Peyer's patch (tissue), 4 donors: ENCODE data around the gene GPR162.
A peak's percentile ranks its signal among the peaks of the same experiment; 100 is the strongest.

ENCODE experiments used
- CTCF ChIP-seq, 6 experiments: fragments of 450-650 bp in 4 of 6; fragments of 200-600 bp in 2 of 6; sonication (generic) in 1 of 6; IDR thresholded peaks; one replicate each; pipeline ENCODE4 v1.5.1; 2017 to 2019; ENCODE audit warnings: antibody characterized with exemption in 6 of 6, mild to moderate bottlenecking in 3 of 6, moderate library complexity in 1 of 6
- POLR2A ChIP-seq, 2 donors: fragments of 450-650 bp; IDR thresholded peaks; one replicate each; pipeline ENCODE4 v1.5.1; 2017; ENCODE audit warnings: antibody characterized with exemption in 2 of 2, mild to moderate bottlenecking in 2 of 2, moderate library complexity in 2 of 2

DNA sequence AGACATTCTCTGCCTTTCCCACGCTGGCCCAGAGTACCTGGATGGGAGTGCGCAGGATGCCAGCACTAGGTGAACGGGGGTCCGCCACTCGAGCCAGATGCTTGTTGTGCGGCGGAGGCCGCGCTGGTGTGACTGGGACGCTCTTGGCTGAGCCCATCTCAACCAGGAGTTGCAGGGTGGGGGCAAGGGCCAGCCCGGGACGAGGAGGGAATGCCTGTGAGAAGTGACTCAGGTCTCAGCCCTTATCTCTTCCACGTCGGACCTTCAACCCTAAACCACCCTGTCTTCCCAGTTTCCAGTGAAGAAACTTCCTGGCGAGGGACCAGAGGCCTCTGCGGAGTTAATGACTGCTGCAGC is 29.2 kb downstream of the GPR162 start:
- TF ChIP-seq CTCF (IDR thresholded peaks at IDR 0.05) (no peak), POLR2A (IDR thresholded peaks at IDR 0.05) (peak; percentile 70 to 75)
